HepG2 (cell line): Measurements from ENCODE around the gene PEX14. TPM values are rescaled to one million over a fixed set of nuclear protein-coding genes. Genes with fewer than 3 reads are reported as not detected.
A peak's percentile ranks its signal among the peaks of the same experiment; 100 is the strongest.

Experiments used
- RAD51 ChIP-seq: fragments of 450-650 bp; IDR thresholded peaks from 2 replicates; pipeline ENCODE4 v1.6.1; 2016; ENCODE audit warnings: borderline replicate concordance
- RARA ChIP-seq: IDR thresholded peaks from 2 replicates; pipeline ENCODE4 v1.6.1; 2016; ENCODE audit warnings: missing genetic modification reagents, missing compliant biosample characterization
- polyA plus RNA-seq, 8 experiments: library from polyadenylated mRNA; depleted of rRNA in 3 of 8; stranded (reverse) in 7 of 8; unstranded in 1 of 8; fragments of >200 nt; fragmentation: Illumina TruSeq in 4 of 8; extraction: Trizol in 4 of 8; gene quantifications; 2 replicates each; pipeline versions ENCODE4 v1.2.1 to v1.2.3, GENCODE V29; 2011 to 2016; ENCODE audit warnings: low read depth in 4 of 8, missing spikeins in 1 of 8, mixed read lengths in 1 of 8; ENCODE audit not compliant: insufficient read depth in 1 of 8
- total RNA-seq, 5 experiments: library from RNA; depleted of rRNA; stranded (reverse); fragments of >200 nt; fragmentation: Illumina TruSeq; extraction: Trizol; gene quantifications; 2 replicates each; pipeline ENCODE4 v1.2.3, GENCODE V29; 2016; ENCODE audit warnings: low read depth in 1 of 5
- TF ChIP-seq, protein P1 (sequence below): sonication (generic); formaldehyde crosslinking; IDR thresholded peaks from 2 replicates; pipeline ENCODE4 v1.5.0; 2020; ENCODE audit warnings: mild to moderate bottlenecking, missing genetic modification reagents, borderline replicate concordance
- TF ChIP-seq, protein P2 (sequence below): sonication (generic); formaldehyde crosslinking; IDR thresholded peaks from 2 replicates; pipeline ENCODE4 v1.9.0; 2021; ENCODE audit warnings: missing genetic modification reagents, borderline replicate concordance
- TF ChIP-seq, protein P3 (sequence below): sonication (generic); formaldehyde crosslinking; IDR thresholded peaks from one replicate; pipeline ENCODE4 v1.5.1; 2020; ENCODE audit warnings: mild to moderate bottlenecking, missing genetic modification reagents; ENCODE audit errors: not compliant biosample characterization

Gene PEX14
- total and polyA plus RNA-seq, 2 of the 13 experiments (the other 11 are each of a cell fraction or from before 2014, with no cell fraction given): 6.5 to 9.9 TPM

DNA sequence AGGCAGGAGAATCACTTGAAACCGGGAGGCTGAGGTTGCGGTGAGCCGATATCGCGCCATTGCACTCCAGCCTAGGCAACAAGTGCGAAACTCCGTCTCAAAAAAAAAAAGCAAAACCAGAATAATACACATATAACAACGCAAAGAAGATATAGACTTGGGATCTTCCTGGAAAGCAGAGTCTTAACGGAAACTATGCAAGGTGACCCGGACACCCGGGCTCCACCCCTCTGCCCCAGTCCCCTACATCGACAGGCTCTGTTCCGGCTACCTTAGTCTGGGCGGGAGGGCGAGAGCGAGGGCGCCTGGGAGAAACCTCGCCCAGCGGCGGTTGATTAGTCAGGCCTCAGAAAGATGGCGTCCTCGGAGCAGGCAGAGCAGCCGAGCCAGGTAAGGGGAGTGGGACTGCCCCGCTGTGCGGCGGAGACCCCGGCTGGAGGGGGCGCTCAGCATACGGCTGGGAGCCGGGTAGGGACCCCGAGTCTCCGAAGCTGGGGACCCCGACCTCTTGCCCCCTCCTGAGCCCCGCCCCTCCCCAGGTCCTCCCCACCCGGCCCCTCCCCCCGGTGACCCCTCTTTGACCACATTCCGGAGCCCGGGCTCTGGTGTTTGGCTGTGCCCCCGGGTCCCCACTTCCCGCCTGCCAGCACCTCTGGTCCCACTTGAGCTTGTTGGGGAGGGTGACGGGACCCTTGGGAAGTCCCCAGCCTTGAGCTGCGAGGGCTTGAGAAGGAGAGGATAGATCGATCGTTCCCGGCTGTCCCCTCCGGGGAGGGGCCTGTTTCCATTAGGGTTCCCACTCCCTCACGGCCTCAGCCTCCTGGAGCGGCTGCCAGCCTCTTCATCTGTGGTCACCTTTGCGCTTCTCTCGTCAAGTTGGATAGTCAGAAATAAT is at the start of gene PEX14 (continued):
- TF ChIP-seq, protein P1, sequence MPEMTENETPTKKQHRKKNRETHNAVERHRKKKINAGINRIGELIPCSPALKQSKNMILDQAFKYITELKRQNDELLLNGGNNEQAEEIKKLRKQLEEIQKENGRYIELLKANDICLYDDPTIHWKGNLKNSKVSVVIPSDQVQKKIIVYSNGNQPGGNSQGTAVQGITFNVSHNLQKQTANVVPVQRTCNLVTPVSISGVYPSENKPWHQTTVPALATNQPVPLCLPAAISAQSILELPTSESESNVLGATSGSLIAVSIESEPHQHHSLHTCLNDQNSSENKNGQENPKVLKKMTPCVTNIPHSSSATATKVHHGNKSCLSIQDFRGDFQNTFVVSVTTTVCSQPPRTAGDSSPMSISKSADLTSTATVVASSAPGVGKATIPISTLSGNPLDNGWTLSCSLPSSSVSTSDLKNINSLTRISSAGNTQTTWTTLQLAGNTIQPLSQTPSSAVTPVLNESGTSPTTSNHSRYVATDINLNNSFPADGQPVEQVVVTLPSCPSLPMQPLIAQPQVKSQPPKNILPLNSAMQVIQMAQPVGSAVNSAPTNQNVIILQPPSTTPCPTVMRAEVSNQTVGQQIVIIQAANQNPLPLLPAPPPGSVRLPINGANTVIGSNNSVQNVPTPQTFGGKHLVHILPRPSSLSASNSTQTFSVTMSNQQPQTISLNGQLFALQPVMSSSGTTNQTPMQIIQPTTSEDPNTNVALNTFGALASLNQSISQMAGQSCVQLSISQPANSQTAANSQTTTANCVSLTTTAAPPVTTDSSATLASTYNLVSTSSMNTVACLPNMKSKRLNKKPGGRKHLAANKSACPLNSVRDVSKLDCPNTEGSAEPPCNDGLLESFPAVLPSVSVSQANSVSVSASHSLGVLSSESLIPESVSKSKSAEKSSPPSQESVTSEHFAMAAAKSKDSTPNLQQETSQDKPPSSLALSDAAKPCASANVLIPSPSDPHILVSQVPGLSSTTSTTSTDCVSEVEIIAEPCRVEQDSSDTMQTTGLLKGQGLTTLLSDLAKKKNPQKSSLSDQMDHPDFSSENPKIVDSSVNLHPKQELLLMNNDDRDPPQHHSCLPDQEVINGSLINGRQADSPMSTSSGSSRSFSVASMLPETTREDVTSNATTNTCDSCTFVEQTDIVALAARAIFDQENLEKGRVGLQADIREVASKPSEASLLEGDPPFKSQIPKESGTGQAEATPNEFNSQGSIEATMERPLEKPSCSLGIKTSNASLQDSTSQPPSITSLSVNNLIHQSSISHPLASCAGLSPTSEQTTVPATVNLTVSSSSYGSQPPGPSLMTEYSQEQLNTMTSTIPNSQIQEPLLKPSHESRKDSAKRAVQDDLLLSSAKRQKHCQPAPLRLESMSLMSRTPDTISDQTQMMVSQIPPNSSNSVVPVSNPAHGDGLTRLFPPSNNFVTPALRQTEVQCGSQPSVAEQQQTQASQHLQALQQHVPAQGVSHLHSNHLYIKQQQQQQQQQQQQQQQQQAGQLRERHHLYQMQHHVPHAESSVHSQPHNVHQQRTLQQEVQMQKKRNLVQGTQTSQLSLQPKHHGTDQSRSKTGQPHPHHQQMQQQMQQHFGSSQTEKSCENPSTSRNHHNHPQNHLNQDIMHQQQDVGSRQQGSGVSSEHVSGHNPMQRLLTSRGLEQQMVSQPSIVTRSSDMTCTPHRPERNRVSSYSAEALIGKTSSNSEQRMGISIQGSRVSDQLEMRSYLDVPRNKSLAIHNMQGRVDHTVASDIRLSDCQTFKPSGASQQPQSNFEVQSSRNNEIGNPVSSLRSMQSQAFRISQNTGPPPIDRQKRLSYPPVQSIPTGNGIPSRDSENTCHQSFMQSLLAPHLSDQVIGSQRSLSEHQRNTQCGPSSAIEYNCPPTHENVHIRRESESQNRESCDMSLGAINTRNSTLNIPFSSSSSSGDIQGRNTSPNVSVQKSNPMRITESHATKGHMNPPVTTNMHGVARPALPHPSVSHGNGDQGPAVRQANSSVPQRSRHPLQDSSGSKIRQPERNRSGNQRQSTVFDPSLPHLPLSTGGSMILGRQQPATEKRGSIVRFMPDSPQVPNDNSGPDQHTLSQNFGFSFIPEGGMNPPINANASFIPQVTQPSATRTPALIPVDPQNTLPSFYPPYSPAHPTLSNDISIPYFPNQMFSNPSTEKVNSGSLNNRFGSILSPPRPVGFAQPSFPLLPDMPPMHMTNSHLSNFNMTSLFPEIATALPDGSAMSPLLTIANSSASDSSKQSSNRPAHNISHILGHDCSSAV (CRISPR knock-in tag): no peak
- TF ChIP-seq RARA (CRISPR knock-in tag): peak; percentile 73
- TF ChIP-seq, protein P2, sequence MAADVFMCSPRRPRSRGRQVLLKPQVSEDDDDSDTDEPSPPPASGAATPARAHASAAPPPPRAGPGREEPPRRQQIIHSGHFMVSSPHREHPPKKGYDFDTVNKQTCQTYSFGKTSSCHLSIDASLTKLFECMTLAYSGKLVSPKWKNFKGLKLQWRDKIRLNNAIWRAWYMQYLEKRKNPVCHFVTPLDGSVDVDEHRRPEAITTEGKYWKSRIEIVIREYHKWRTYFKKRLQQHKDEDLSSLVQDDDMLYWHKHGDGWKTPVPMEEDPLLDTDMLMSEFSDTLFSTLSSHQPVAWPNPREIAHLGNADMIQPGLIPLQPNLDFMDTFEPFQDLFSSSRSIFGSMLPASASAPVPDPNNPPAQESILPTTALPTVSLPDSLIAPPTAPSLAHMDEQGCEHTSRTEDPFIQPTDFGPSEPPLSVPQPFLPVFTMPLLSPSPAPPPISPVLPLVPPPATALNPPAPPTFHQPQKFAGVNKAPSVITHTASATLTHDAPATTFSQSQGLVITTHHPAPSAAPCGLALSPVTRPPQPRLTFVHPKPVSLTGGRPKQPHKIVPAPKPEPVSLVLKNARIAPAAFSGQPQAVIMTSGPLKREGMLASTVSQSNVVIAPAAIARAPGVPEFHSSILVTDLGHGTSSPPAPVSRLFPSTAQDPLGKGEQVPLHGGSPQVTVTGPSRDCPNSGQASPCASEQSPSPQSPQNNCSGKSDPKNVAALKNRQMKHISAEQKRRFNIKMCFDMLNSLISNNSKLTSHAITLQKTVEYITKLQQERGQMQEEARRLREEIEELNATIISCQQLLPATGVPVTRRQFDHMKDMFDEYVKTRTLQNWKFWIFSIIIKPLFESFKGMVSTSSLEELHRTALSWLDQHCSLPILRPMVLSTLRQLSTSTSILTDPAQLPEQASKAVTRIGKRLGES (CRISPR knock-in tag): no peak
- TF ChIP-seq RAD51: no peak
- TF ChIP-seq, protein P3, sequence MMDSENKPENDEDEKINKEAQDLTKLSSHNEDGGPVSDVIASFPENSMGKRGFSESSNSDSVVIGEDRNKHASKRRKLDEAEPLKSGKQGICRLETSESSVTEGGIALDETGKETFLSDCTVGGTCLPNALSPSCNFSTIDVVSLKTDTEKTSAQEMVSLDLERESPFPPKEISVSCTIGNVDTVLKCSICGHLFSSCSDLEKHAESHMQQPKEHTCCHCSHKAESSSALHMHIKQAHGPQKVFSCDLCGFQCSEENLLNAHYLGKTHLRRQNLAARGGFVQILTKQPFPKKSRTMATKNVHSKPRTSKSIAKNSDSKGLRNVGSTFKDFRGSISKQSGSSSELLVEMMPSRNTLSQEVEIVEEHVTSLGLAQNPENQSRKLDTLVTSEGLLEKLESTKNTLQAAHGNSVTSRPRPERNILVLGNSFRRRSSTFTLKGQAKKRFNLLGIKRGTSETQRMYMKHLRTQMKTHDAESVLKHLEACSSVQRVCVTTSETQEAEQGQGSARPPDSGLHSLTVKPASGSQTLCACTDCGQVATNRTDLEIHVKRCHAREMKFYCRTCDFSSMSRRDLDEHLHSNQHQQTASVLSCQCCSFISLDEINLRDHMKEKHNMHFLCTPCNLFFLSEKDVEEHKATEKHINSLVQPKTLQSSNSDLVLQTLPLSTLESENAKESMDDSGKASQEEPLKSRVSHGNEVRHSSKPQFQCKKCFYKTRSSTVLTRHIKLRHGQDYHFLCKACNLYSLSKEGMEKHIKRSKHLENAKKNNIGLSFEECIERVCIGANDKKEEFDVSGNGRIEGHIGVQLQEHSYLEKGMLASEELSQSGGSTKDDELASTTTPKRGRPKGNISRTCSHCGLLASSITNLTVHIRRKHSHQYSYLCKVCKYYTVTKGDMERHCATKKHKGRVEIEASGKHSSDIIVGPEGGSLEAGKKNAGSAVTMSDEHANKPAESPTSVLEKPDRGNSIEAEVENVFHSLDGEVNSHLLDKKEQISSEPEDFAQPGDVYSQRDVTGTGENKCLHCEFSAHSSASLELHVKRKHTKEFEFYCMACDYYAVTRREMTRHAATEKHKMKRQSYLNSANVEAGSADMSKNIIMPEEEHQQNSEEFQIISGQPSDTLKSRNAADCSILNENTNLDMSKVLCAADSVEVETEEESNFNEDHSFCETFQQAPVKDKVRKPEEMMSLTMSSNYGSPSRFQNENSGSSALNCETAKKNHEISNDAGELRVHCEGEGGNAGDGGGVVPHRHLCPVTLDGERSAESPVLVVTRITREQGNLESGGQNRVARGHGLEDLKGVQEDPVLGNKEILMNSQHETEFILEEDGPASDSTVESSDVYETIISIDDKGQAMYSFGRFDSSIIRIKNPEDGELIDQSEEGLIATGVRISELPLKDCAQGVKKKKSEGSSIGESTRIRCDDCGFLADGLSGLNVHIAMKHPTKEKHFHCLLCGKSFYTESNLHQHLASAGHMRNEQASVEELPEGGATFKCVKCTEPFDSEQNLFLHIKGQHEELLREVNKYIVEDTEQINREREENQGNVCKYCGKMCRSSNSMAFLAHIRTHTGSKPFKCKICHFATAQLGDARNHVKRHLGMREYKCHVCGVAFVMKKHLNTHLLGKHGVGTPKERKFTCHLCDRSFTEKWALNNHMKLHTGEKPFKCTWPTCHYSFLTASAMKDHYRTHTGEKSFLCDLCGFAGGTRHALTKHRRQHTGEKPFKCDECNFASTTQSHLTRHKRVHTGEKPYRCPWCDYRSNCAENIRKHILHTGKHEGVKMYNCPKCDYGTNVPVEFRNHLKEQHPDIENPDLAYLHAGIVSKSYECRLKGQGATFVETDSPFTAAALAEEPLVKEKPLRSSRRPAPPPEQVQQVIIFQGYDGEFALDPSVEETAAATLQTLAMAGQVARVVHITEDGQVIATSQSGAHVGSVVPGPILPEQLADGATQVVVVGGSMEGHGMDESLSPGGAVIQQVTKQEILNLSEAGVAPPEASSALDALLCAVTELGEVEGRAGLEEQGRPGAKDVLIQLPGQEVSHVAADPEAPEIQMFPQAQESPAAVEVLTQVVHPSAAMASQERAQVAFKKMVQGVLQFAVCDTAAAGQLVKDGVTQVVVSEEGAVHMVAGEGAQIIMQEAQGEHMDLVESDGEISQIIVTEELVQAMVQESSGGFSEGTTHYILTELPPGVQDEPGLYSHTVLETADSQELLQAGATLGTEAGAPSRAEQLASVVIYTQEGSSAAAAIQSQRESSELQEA (CRISPR knock-in tag): no peak
